Vagina (tissue), 2 donors: ENCODE data around the gene HLA-DQA2.

Experiments used
- CTCF ChIP-seq, 3 experiments: fragments of 450-650 bp in 2 of 3; fragments of 200-600 bp in 1 of 3; sonication (generic) in 1 of 3; IDR thresholded peaks; one replicate each; pipeline ENCODE4 v1.5.1; 2017 to 2019; ENCODE audit warnings: antibody characterized with exemption in 3 of 3, mild to moderate bottlenecking in 2 of 3, moderate library complexity in 2 of 3
- POLR2A ChIP-seq, 2 donors: fragments of 450-650 bp; IDR thresholded peaks; one replicate each; pipeline ENCODE4 v1.6.1; 2017; ENCODE audit warnings: antibody characterized with exemption in 2 of 2, mild to moderate bottlenecking in 2 of 2, moderate library complexity in 2 of 2

- no peak for TF ChIP-seq POLR2A (IDR thresholded peaks at IDR 0.05)
- TF ChIP-seq CTCF (IDR thresholded peaks at IDR 0.05): no peak
Measured at GRCh38 chr6:32772656-32773055, 31.5 kb downstream of the HLA-DQA2 start.
